ELF-1 (cell line): ENCODE measurements around the gene YBX3.
A peak's percentile ranks its signal among the peaks of the same experiment; 100 is the strongest.

ENCODE experiments used
- DNase-seq: peaks from one replicate; pipeline ENCODE4 v3.0.0-alpha.2; 2016; ENCODE audit warnings: low read depth, low spot score

YBX3 gene

DNA sequence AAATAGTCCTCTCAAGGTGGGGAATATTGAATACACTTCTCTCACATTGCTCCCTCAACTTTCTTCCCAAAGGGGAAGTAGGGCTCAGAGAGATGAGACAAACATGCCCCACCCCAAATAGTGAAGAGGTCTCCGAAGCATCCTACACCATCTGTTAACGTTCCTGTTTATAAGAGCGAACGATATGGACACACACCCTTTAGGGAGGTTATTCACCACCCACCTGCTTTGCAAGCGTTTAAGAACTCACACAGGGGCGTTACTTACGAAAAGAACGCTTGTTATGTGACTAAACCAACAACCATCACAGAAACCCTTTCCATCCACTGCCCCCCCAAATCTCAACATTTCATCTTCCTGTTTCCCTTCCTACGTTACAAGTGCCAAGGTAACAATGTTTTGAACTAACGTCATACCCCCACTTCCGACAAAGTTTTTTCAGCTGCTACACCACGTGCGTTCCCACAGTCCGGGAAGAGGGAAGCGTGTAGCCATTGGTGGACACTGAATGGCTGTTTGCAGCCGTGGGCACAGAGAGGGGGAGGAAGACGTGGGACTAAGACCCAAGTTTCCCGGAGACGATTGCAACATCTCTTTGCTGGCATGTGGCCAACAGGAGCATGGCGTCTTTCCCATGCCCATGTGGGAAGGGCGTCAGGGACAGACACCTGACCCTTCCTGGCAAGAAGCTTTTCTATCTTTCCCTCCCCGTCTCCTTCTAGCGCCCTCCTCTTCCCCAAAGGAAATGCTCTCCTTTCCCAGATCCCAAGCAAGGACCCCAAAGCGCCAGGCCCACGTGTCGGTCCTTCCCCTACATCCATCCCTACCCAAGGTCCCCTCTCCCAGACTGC lies 1.2 kb downstream of the YBX3 start:
- peak; percentile 71 for DNase-seq

- DNase-seq = no peak
These were observed 2.0 kb downstream of the YBX3 start for GRCh38 chr12:10720974-10721650.

DNA sequence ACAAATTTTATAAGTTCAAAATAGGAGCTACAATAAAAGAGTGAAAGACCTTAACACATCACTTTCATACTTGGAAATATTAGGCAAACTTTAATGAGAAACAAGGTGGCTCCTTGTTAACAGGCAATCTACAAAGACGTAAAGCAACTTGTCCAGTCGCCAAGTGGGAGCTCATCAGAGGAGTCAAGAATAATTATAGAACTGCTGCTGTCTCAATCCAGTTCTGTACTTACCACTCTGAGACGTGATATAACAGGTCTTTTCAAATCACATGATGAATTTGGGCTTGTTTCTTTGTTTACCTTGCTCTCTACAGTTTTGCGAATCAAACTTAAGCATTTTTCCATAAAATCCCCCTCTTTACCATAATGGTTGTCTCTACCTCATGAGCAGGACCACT lies 3.6 kb downstream of the YBX3 start:
- no peak for DNase-seq

GRCh38 chr12:10718279-10718821 lies 4.8 kb downstream of the YBX3 start:
- peak; percentile 44 for DNase-seq

- DNase-seq = no peak
These were observed 5.7 kb downstream of the YBX3 start for GRCh38 chr12:10717410-10717809.

GRCh38 chr12:10716704-10717315 lies 6.3 kb downstream of the YBX3 start:
- DNase-seq = peak; percentile 57

GRCh38 chr12:10716277-10716676 lies 6.8 kb downstream of the YBX3 start:
- no peak for DNase-seq

GRCh38 chr12:10715491-10715890 lies 7.6 kb downstream of the YBX3 start:
- DNase-seq = no peak

- DNase-seq = no peak
These were observed 13.3 kb downstream of the YBX3 start for GRCh38 chr12:10709808-10710207.

DNA sequence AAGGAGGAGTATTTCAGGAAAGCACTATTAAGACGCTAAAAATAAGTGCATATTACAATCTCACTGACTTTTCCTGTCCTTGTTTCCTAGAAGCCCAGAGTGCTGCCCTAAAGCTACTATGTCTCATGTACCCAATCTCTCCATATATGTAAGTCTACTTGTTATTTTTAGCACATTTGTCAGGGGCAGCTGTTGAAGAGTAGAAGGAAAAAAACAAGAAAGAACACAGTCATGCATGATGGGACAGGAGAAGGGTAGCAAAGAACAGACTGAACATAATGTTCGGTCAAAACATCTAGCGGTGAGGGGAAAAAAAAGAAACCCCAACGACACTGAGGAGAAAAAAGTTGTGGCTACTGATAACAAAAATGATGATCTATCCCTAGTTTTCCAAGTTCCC lies 14.3 kb downstream of the YBX3 start:
- no peak for DNase-seq

- no peak for DNase-seq
These were observed 17.5 kb downstream of the YBX3 start for GRCh38 chr12:10705655-10706054.

DNA sequence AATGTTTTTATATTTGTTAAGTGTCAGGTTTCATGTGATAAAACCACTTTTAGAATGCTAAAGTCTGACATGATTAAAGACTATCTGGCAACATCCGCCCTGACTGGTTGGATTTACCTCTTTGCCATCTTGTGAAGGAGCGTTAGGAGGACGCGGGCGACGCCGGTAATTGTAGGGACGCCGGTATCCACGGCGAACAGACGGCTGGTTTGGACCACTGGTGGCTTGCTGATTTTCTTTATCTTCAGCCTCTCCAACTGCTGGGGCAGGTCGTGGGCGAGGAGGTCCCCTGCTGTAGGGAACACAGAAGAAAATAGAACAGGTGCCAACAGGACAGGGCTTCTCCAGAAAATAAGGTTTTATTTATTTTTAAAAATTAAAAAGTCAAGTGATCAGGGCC lies 21.3 kb downstream of the YBX3 start:
- no peak for DNase-seq

DNA sequence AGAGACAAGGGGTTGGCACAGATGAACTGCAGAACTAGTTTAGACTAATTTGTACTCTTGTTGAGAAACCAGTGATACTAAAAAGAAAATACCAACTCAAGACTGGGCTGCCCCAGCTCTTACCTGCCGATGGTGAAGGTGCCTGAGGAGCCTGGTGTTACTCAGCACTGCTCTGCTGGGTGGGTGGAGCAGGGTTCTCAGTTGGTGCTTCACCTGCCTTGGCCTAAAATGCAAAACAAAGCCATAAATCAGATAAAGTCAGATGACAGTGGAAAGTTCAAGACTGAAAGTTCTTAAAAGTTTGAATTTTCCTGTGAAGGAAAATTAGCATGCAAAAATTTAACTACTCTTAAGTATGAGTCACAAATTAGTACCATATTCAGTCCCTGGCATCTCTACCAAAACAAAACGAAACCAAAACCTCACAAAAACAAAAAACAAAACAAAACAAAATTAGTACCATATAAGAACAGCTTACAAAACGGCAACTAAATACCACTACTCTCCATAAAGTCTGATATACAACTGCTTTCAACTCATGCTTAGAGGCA lies 21.9 kb downstream of the YBX3 start:
- no peak for DNase-seq

DNA sequence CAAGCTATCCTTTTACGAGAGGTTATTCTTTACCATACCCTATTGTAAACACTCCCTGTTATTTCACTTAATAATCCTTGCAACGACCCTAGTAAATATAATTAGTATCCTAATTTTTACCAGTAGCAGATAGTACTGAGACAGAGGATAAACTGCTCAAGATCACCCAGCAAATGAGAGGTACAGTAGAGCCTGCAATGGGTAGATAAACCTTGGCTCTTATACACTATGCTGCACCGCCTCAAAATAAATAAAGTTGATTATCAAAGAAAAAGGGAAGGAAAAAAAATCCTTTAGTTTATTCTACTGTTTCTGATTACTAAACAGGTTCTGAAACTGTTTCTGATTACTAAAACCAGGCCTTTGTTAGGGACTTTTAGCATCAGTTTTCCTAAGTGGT lies 22.5 kb downstream of the YBX3 start:
- DNase-seq = no peak

DNA sequence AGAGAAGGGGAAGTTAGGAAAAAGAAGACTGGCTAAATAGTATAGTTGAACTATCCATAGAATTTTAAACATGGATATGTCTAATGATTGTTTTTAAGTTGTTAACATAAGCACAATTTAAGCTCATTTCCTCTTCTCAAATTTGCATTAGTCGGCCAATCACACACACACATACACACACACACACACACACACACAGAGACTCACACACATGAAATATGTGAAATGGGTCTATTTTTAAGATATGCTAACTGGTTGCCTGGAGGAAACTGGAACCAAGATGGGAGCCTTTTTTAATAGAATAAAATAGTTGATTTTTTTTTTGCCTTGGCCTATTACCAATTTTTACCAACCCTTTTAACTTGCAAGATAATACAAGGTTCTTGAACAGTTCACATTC lies 25.3 kb downstream of the YBX3 start:
- DNase-seq = no peak

- DNase-seq = no peak
These were observed 26.0 kb downstream of the YBX3 start for GRCh38 chr12:10697156-10697555.

DNA sequence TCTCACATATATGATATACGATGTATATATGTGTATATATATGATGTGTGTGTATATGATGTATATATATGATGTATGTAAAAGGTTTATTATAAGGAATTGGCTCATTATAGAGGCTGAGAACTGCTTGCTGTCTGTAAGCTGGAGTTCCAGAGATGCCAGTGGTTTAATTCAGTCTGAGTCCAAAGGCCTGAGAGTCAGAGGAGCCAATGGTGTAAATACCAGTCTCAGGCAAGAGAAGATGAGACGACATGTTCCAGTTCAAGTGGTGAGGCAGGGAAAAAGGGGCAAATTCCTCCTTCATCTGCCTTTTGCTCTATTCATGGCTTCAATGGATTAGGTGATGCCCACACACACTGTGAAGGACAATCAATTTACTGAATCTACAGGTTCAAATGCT lies 32.2 kb downstream of the YBX3 start:
- DNase-seq = no peak

DNA sequence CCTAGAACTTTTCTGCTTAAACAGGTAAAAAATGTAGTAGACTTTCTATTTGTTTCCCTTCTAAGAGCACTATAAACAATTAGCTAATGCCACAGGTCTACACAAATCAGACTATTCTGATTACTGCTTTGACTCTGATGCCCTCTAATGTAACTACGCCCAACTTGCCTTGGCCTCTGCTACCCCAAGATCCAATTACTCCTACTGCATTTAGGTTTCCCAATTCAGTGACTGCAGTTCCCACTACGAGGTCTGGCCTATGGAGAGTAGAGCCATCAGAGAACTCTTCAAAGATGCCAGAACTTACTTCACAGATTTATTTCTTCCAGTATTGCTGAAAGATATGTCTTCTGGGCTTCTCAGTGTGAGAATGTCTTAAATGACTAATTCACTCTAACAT lies 34.0 kb downstream of the YBX3 start:
- DNase-seq = no peak

GRCh38 chr12:10688042-10688441 lies 35.1 kb downstream of the YBX3 start:
- no peak for DNase-seq

GRCh38 chr12:10673659-10674384 lies 49.3 kb downstream of the YBX3 start, which contains the start of gene STYK1:
Gene STYK1, minus strand, starts transcription at chr12:10674052. Its CDS starts 39,434 bp downstream, at chr12:10634618.
- peak; percentile 93 for DNase-seq

- DNase-seq = no peak
These were observed 50.8 kb downstream of the YBX3 start for GRCh38 chr12:10672231-10672868.
